ENCODE results near the gene FAR1. TPM values are rescaled to one million over a fixed set of nuclear protein-coding genes. Genes with fewer than 3 reads are reported as not detected.

Gene FAR1
- total RNA-seq, 2 donors from 2014 or later: 25.5 to 55.7 TPM

DNA sequence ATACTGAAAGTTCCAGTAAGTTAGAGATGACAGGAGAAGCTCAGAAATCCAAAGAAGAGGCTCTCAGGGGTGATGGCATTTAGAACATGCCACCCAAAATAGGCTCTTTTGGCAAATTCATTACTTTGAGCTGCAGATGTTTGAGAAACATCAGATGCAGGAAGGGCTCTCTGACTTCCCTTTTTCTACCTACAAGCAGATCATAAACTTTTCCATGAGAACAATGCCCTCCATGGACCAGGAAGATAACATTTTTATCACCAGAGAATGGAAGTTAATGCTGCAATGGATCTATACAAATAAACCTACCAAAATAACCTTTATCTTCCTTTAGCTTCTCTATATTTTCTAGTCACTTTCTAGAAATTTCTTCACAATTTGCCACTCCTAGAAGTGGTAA is 32.7 kb upstream of the FAR1 start:
- no peak for DNase-seq (ENCODE audit: low spot score)
- no peak for ATAC-seq (ENCODE audit: insufficient number of reproducible peaks, low FRiP score, low read depth)
- no peaks in the 10 kb centered on the region for H3K9me3 ChIP-seq
- H3K27ac ChIP-seq: no peak overlapping the region
- no peaks in the 10 kb centered on the region for H3K4me1 ChIP-seq (ENCODE audit: control insufficient read depth in 1 of 2, low read depth in 2 of 2)
- no peaks in the 10 kb centered on the region for H3K27me3 ChIP-seq (replicated peaks; ENCODE audit: insufficient read depth)
- TF ChIP-seq, protein P1, sequence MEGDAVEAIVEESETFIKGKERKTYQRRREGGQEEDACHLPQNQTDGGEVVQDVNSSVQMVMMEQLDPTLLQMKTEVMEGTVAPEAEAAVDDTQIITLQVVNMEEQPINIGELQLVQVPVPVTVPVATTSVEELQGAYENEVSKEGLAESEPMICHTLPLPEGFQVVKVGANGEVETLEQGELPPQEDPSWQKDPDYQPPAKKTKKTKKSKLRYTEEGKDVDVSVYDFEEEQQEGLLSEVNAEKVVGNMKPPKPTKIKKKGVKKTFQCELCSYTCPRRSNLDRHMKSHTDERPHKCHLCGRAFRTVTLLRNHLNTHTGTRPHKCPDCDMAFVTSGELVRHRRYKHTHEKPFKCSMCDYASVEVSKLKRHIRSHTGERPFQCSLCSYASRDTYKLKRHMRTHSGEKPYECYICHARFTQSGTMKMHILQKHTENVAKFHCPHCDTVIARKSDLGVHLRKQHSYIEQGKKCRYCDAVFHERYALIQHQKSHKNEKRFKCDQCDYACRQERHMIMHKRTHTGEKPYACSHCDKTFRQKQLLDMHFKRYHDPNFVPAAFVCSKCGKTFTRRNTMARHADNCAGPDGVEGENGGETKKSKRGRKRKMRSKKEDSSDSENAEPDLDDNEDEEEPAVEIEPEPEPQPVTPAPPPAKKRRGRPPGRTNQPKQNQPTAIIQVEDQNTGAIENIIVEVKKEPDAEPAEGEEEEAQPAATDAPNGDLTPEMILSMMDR (IDR thresholded peaks at IDR 0.05): no peak
- H3K4me3 ChIP-seq: no peak overlapping the region
- no peaks in the 10 kb centered on the region for H3K36me3 ChIP-seq

DNA sequence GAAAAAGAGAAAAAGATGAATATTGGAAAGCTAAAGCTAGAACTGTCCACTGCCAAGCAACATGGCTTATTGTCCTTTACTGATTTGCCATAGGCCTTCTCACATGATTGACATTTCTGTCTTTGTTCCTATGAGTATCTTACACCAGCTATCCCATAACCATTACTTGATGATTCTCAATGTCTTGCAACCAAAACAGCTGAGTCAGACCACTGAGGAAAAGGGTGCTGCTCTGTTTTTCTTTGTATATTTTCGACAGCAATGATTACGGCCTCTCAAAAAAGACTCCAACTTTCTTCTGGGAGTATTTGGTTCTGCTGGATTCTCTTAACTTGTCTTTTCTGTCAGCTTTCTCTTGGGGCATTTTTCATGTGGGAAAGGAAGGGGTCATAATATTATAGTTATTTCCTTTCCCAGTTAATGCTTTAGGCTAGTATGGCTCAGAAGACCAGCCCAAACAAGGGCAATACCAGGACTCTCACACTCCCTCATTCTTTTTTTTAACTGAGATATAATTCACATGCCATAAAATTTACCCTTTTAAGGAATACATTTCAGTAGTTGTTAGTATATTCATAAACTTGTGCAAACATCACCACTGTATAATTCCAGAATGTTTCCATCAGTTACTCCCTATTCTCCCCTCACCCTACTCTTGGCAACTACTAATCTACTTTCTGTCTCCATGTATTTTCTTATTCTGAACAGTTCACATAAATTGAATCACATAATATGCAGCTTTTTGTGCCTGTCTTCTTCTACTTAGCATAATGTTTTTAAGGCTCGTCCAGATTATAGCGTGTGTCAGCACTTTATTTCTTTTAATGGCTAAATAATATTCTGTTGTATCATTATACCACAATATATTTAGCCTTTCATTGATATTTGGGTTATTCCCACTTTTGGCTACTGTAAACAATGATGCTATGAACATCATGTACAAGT is 31.1 kb upstream of the FAR1 start:
- no peak for ATAC-seq (ENCODE audit: insufficient number of reproducible peaks, low FRiP score, low read depth)
- DNase-seq (ENCODE audit: low spot score): no peak
- Histone ChIP-seq H3K4me3 (no peak overlapping the region), H3K4me1 (ENCODE audit: control insufficient read depth in 1 of 2, low read depth in 2 of 2) (no peaks in the 10 kb centered on the region), H3K9me3 (no peaks in the 10 kb centered on the region), H3K27me3 (replicated peaks; ENCODE audit: insufficient read depth) (no peaks in the 10 kb centered on the region), H3K27ac (no peak overlapping the region), H3K36me3 (no peaks in the 10 kb centered on the region)
- TF ChIP-seq, protein P1 (IDR thresholded peaks at IDR 0.05): no peak

DNA sequence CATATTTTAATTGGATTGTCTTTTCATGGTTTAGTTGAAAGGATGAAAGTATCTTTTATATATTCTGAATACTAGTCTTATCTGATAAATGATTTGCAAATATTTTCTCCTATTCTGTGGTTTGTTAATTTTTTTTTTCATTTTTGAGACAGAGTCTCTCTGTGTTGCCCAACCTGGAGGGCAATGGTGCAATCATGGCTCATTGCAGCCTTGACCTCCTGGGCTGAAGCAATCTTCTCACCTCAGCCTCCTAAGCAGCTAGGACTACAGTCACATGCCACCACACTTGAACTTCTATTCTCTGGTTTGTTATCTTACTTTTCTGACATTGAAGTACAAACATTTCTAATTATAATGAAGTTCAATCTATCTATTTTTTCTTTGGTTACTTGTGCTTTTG is 30.0 kb upstream of the FAR1 start:
- no peaks in the 10 kb centered on the region for H3K36me3 ChIP-seq
- no peaks in the 10 kb centered on the region for H3K9me3 ChIP-seq
- H3K27ac ChIP-seq: no peak overlapping the region
- H3K4me3 ChIP-seq: no peak overlapping the region
- no peaks in the 10 kb centered on the region for H3K4me1 ChIP-seq (ENCODE audit: control insufficient read depth in 1 of 2, low read depth in 2 of 2)
- ATAC-seq (ENCODE audit: insufficient number of reproducible peaks, low FRiP score, low read depth) (no peak), DNase-seq (ENCODE audit: low spot score) (no peak)
- H3K27me3 ChIP-seq (replicated peaks; ENCODE audit: insufficient read depth): no peaks in the 10 kb centered on the region
- TF ChIP-seq, protein P1 (IDR thresholded peaks at IDR 0.05): no peak

DNA sequence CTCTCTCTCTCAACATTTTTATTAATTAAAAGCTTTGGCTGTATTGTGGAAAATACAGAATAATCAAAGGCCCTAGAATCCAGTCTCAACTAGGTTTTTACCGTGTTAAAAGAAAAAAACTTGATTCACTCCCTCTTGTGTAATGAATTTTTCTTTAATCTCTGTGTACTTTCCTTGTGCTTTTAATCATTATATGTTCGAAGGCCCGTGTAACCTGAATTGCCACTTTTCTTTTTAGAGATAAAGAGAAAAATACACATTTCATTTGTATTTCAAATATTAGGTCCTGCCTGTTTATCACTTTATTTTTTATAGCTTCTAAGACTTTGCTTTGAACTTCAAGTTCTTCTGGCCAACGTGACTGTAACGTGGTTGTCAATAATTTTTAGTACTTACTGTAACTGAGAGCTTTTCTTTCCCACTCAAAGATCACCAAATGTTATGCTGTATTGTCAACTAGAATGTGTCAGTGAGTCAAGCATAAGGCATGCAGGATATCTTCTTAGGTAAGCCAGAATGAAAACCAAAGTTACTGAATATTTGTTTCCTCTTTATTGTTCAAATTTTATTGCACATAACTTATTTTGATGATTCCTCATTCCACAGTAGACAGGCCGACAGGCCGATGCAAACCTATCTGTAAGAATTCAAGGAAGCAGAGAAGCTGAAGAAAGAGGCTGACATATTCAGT is 23.3 kb upstream of the FAR1 start:
- Histone ChIP-seq H3K4me1 (ENCODE audit: control insufficient read depth in 1 of 2, low read depth in 2 of 2) (no peaks in the 10 kb centered on the region), H3K4me3 (no peak overlapping the region)
- TF ChIP-seq, protein P1 (IDR thresholded peaks at IDR 0.05): no peak

DNA sequence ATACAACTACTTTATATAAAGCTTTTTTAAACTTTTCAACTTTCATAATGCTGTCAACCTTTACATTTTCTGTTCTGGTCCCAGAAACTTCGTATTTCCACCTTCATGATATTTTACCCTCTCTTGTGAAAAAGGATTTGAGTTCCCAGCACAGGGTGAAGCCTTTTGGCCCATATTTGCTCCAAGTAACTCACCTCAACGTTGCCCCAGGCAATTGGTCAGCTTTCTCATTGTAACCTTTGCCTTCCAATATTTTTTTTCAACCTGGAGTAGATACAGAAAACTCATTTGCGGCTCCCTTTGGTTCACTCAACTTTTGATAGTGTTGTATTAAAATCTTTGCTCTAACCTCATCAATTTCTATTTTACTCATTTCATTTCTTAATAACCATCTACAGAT is 21.1 kb upstream of the FAR1 start:
- ATAC-seq (ENCODE audit: insufficient number of reproducible peaks, low FRiP score, low read depth): no peak
- no peak overlapping the region for H3K4me3 ChIP-seq
- no peaks in the 10 kb centered on the region for H3K27me3 ChIP-seq (replicated peaks; ENCODE audit: insufficient read depth)
- no peaks in the 10 kb centered on the region for H3K4me1 ChIP-seq (ENCODE audit: control insufficient read depth in 1 of 2, low read depth in 2 of 2)
- H3K9me3 ChIP-seq: no peaks in the 10 kb centered on the region
- no peak overlapping the region for H3K27ac ChIP-seq
- no peak for DNase-seq (ENCODE audit: low spot score)
- TF ChIP-seq, protein P1 (IDR thresholded peaks at IDR 0.05): no peak
- no peaks in the 10 kb centered on the region for H3K36me3 ChIP-seq

More for the DNA sequence above, 23.3 kb upstream of the FAR1 start:
- DNase-seq (ENCODE audit: low spot score) (no peak), ATAC-seq (ENCODE audit: insufficient number of reproducible peaks, low FRiP score, low read depth) (no peak)
- no peak overlapping the region for H3K27ac ChIP-seq
- no peaks in the 10 kb centered on the region for H3K36me3 ChIP-seq
- no peaks in the 10 kb centered on the region for H3K27me3 ChIP-seq (replicated peaks; ENCODE audit: insufficient read depth)
- H3K9me3 ChIP-seq: no peaks in the 10 kb centered on the region
